ENCODE measurements around the gene SNCB. TPM values are rescaled to one million over a fixed set of nuclear protein-coding genes. Genes with fewer than 3 reads are reported as not detected.

Gene SNCB
- total RNA-seq, 1 experiment from 2014 or later, result 2.1 TPM

DNA sequence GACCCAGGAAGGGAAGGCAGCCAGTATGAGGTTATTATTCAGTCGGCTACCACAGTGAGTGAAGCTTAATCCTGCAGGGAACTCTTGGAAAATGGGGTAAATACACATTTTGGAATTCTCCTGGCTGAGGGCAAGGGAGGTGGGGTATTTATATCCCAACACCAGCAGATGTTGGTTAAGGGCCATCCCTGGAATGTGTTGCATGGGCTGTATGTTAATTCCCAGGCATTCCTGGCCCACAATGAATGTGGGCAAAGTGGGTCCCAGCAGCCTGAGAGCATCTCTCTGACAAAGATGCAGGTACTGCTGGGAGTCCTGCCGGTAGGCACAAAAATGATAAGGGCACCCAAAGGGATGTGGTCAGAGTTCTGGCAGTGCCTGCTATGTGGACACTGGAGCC is 17.5 kb downstream of the SNCB start:
- Histone ChIP-seq H3K9me3 (ENCODE audit: low read length) (no peaks in the 10 kb centered on the region), H3K9ac (ENCODE audit: low read length) (no peak overlapping the region), H3K79me2 (ENCODE audit: low read length) (0 out of 2 replicates have a peak, but pooled peaks cover 6% of the 10 kb centered on the region), H3K36me3 (ENCODE audit: low read depth, low read length) (no peaks in the 10 kb centered on the region), H3F3A (ENCODE audit: low read length, unreplicated experiment) (no peaks in the 10 kb centered on the region), H3K9me2 (replicated peaks; ENCODE audit: low read length) (no peaks in the 10 kb centered on the region), H3K4me3 (ENCODE audit: low read length) (no peak overlapping the region), H3K27me3 (ENCODE audit: low read length) (no peaks in the 10 kb centered on the region), H2AFZ (ENCODE audit: low read length) (no peak overlapping the region), H4K20me1 (ENCODE audit: low read length) (peaks cover 7% of the 10 kb centered on the region), H3K4me2 (ENCODE audit: low read length) (no peak overlapping the region), H3K4me1 (ENCODE audit: insufficient read depth, low read length) (peaks cover 27% of the 10 kb centered on the region), H3K27ac (ENCODE audit: low read length) (no peak overlapping the region)
- ChIA-PET POLR2A (ENCODE audit: unreplicated experiment) (no interaction called here), CTCF (no interaction called here)
- intact Hi-C loops (cut with micrococcal nuclease), result no loop called here
- ATAC-seq (no peak), DNase-seq (no peak)
- TF ChIP-seq EZH2 (IDR thresholded peaks at IDR 0.05; ENCODE audit: low read length, unreplicated experiment), result no peak
- TF ChIP-seq EZH2phosphoT487 (IDR thresholded peaks at IDR 0.05; ENCODE audit: borderline replicate concordance, low read length), result no peak
- TF ChIP-seq, protein P1, sequence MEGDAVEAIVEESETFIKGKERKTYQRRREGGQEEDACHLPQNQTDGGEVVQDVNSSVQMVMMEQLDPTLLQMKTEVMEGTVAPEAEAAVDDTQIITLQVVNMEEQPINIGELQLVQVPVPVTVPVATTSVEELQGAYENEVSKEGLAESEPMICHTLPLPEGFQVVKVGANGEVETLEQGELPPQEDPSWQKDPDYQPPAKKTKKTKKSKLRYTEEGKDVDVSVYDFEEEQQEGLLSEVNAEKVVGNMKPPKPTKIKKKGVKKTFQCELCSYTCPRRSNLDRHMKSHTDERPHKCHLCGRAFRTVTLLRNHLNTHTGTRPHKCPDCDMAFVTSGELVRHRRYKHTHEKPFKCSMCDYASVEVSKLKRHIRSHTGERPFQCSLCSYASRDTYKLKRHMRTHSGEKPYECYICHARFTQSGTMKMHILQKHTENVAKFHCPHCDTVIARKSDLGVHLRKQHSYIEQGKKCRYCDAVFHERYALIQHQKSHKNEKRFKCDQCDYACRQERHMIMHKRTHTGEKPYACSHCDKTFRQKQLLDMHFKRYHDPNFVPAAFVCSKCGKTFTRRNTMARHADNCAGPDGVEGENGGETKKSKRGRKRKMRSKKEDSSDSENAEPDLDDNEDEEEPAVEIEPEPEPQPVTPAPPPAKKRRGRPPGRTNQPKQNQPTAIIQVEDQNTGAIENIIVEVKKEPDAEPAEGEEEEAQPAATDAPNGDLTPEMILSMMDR (conservative IDR thresholded peaks at IDR 0.05; ENCODE audit: low read depth, low read length), result no peak
- BruUV-seq (replicated peaks), result no TSS peak

DNA sequence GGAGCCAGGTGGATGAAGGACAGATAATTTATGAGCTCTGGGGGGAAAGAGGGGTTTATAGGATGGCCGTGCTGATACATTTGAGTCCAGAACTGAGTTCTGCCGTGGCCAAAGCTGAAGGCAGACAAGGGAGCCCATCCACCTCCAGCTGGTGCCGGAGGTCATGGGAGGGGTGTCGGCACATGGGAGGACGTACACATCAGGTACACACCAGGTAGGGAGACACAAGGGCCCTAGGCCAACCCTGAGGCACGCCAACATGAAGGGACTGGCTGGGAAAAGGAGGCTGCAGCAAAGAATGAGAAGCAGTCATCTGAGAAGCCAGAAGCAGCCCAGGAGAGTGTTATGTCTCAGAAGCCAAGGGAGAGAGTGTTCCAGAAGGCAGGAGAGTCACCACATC is 18.3 kb downstream of the SNCB start:
- no TSS peak for BruUV-seq (replicated peaks)
- ATAC-seq (no peak), DNase-seq (no peak)
- Histone ChIP-seq H3K9me3 (ENCODE audit: low read length) (no peaks in the 10 kb centered on the region), H3K27me3 (ENCODE audit: low read length) (no peaks in the 10 kb centered on the region), H3K4me2 (ENCODE audit: low read length) (no peak overlapping the region), H3K79me2 (ENCODE audit: low read length) (0 out of 2 replicates have a peak, but pooled peaks cover 6% of the 10 kb centered on the region), H3K9ac (ENCODE audit: low read length) (no peak overlapping the region), H3K4me1 (ENCODE audit: insufficient read depth, low read length) (peaks cover 27% of the 10 kb centered on the region), H3K4me3 (ENCODE audit: low read length) (no peak overlapping the region), H3K9me2 (replicated peaks; ENCODE audit: low read length) (no peaks in the 10 kb centered on the region), H2AFZ (ENCODE audit: low read length) (no peak overlapping the region), H3F3A (ENCODE audit: low read length, unreplicated experiment) (no peaks in the 10 kb centered on the region), H3K36me3 (ENCODE audit: low read depth, low read length) (no peaks in the 10 kb centered on the region), H3K27ac (ENCODE audit: low read length) (no peak overlapping the region), H4K20me1 (ENCODE audit: low read length) (peaks cover 7% of the 10 kb centered on the region)
- intact Hi-C loops (cut with micrococcal nuclease), result no loop called here
- ChIA-PET CTCF (no interaction called here), POLR2A (ENCODE audit: unreplicated experiment) (no interaction called here)
- TF ChIP-seq EZH2 (IDR thresholded peaks at IDR 0.05; ENCODE audit: low read length, unreplicated experiment) (no peak), EZH2phosphoT487 (IDR thresholded peaks at IDR 0.05; ENCODE audit: borderline replicate concordance, low read length) (no peak)
- TF ChIP-seq, protein P1 (conservative IDR thresholded peaks at IDR 0.05; ENCODE audit: low read depth, low read length), result no peak

DNA sequence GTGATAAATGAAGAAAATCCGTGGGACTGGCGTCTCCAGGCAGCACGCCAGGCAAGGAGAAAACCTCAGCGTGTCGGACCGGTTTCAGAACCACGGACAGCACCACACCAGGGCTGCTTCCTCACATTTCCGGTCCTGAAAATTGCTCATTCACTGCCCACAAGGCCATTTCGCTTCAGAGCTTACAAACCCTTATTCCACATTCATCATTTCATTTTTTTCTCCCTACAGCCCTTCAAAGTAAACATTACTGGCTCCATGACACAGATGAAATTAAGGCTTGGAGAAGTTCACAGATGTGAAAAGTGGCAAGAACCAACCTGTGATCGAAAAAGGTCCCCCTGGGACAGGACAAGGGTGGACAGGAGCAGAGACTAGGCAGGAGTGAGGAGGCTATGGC is 18.9 kb downstream of the SNCB start:
- no peaks in the 10 kb centered on the region for H3K36me3 ChIP-seq (ENCODE audit: low read depth, low read length)
- peak; percentile 85 for DNase-seq
- no peak for ATAC-seq

More for the DNA sequence above, 18.9 kb downstream of the SNCB start:
- H3K27me3 ChIP-seq (ENCODE audit: low read length), result no peaks in the 10 kb centered on the region
- 0 out of 2 replicates have a peak, but pooled peaks cover 6% of the 10 kb centered on the region for H3K79me2 ChIP-seq (ENCODE audit: low read length)
- no peak overlapping the region for H3K4me3 ChIP-seq (ENCODE audit: low read length)
- H3K4me2 ChIP-seq (ENCODE audit: low read length), result no peak overlapping the region
- no peak overlapping the region for H3K27ac ChIP-seq (ENCODE audit: low read length)
- POLR2A ChIA-PET (ENCODE audit: unreplicated experiment), result no interaction called here
- BruUV-seq (replicated peaks), result no TSS peak
- H3K9ac ChIP-seq (ENCODE audit: low read length), result no peak overlapping the region
- H3K9me3 ChIP-seq (ENCODE audit: low read length), result no peaks in the 10 kb centered on the region
- H3F3A ChIP-seq (ENCODE audit: low read length, unreplicated experiment), result no peaks in the 10 kb centered on the region
- no peak for TF ChIP-seq EZH2 (IDR thresholded peaks at IDR 0.05; ENCODE audit: low read length, unreplicated experiment)
- no peak for TF ChIP-seq EZH2phosphoT487 (IDR thresholded peaks at IDR 0.05; ENCODE audit: borderline replicate concordance, low read length)
- TF ChIP-seq, protein P1 (conservative IDR thresholded peaks at IDR 0.05; ENCODE audit: low read depth, low read length), result no peak
- peaks cover 11% of the 10 kb centered on the region for H4K20me1 ChIP-seq (ENCODE audit: low read length)
- no peaks in the 10 kb centered on the region for H3K9me2 ChIP-seq (replicated peaks; ENCODE audit: low read length)
- intact Hi-C loops (cut with micrococcal nuclease), result no loop called here
- no peak overlapping the region for H2AFZ ChIP-seq (ENCODE audit: low read length)
- CTCF ChIA-PET, result no interaction called here
- H3K4me1 ChIP-seq (ENCODE audit: insufficient read depth, low read length), result peaks cover 27% of the 10 kb centered on the region

Measured in PC-3 (cell line).